Measurements from ENCODE around the gene ZNF467. TPM values are rescaled to one million over a fixed set of nuclear protein-coding genes. Genes with fewer than 3 reads are reported as not detected.

ZNF467 gene
- total RNA-seq, 2 donors from 2014 or later: 3.2 to 11.0 TPM

DNA sequence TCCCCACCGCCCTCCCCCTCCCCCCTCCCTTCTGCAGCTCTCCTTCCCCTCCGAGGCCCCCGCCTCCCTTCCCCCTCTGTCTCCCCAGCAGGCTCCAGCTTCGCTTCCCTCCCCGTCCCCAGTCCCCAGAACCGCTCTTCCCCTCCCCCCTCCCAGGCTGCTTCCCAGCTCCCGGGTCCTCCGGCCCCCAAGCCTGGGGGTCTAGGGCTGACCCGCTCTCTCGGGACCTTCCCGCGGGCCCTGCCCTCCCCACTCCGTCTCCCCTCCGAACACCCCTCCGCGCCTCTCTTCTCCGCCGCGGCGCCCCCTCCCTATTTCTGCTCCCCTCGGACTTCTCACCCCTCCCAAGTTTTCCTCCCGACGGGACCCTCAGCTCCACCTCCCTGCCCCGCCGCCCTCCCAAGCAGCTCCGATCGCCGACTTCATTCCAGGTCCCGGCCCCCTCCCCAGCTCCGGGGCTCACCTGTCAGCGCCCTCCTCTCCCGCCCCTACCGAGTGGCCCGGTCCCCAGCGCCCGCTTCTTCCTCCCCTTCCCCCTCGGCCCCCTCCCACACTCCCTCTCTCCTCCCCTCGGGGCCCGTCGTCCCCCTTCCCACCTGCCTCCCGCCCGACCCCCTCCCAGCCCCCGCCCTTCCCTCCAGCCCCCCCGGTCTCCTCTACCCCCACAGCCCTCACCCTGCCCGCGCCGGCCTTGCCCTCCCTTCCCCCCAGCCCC lies 990 bp downstream of the ZNF467 start:
- DNase-seq (ENCODE audit: low spot score): no peak
- H3K27me3 ChIP-seq: no peaks in the 10 kb centered on the region
- H3K36me3 ChIP-seq: no peaks in the 10 kb centered on the region
- peak overlapping the region; percentile 63 to 77 for H3K27ac ChIP-seq
- peak overlapping the region; percentile 53 to 77 for H3K4me3 ChIP-seq
- H3K9me3 ChIP-seq: no peaks in the 10 kb centered on the region
- TF ChIP-seq, protein P1, sequence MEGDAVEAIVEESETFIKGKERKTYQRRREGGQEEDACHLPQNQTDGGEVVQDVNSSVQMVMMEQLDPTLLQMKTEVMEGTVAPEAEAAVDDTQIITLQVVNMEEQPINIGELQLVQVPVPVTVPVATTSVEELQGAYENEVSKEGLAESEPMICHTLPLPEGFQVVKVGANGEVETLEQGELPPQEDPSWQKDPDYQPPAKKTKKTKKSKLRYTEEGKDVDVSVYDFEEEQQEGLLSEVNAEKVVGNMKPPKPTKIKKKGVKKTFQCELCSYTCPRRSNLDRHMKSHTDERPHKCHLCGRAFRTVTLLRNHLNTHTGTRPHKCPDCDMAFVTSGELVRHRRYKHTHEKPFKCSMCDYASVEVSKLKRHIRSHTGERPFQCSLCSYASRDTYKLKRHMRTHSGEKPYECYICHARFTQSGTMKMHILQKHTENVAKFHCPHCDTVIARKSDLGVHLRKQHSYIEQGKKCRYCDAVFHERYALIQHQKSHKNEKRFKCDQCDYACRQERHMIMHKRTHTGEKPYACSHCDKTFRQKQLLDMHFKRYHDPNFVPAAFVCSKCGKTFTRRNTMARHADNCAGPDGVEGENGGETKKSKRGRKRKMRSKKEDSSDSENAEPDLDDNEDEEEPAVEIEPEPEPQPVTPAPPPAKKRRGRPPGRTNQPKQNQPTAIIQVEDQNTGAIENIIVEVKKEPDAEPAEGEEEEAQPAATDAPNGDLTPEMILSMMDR (IDR thresholded peaks at IDR 0.05): no peak
- peaks cover 0 to 51% of the 10 kb centered on the region in 2 donors for H3K4me1 ChIP-seq

DNA sequence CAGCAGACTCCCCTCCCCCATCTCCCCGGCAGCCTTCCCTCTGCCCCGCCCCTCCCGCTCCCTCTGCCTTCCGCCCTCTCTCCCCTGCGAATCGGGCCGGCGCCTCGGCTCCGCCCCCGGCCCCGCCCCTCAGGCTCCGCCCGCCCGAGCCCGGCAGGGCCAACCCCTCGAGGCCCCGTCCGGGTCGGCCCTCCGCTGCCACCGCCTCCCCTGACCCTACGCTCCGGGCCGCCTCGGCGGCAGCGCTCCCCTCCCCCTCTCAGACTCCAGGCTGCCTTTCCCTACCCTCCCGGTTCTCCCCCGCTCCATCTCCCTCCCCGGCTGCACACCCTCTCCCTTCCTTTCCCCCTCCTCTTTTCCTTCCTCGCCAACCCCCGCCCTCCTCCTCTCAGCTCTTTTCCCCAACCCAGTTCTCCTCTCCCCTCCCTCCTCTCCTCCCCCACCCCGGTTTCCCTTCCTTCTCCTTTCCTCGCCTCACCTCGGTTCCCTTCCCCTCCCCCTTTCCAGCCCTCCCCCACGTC lies 1.6 kb downstream of the ZNF467 start:
- DNase-seq (ENCODE audit: low spot score): peak; percentile 85
- no peaks in the 10 kb centered on the region for H3K36me3 ChIP-seq
- no peaks in the 10 kb centered on the region for H3K27me3 ChIP-seq
- TF ChIP-seq, protein P1 (IDR thresholded peaks at IDR 0.05): no peak
- H3K9me3 ChIP-seq: no peaks in the 10 kb centered on the region
- H3K4me3 ChIP-seq: peak overlapping the region; percentile 53 to 77
- peak overlapping the region; percentile 63 to 77 for H3K27ac ChIP-seq
- peaks cover 0 to 47% of the 10 kb centered on the region in 2 donors for H3K4me1 ChIP-seq

DNA sequence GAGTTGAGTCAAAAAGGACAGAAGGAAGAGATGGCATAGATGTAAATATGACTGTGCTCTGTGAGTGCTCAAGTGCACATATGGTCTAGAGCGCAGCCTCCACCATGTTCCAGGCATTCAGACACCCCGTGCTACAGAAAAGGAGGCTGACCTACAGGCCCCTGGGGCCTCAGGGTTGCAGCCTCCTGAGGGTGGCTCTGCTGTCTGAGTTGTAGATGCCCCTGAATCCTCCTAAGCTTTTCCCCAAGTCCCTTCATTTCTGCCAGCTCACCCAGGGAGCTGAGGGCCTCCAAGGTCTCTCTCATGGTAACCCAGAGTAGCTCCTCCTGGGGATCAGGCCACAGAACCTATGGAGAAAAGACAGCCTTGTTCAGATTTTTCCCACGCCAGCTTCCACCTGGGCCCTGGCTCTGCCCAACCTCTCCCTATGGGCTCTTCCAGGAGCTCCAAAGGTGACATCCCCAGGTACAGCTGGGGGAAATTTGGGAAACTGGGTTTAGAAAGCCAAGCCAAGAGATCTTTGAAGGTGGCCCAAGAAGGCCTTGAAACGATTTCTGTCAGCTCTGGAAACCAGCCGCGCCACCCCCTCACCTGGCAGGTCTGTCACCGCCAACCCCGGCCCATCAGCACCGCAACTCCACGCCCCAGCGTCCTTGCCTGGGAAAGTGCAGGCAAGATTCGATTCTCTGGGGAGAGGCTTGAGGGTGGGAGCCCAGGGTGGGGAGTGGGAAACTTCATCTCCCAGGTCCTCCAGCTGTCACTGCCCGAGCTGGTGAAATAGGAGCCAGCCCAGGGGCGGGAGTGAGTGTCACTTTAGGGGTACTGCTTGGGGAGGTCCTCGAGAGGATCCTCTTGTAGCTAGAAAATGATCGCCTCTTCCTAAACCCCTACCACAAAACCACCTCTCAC lies 2.4 kb downstream of the ZNF467 start:
- Histone ChIP-seq H3K4me3 (peak overlapping the region; percentile 53 to 77), H3K36me3 (no peaks in the 10 kb centered on the region), H3K4me1 (peaks cover 0 to 39% of the 10 kb centered on the region in 2 donors), H3K9me3 (no peaks in the 10 kb centered on the region), H3K27me3 (no peaks in the 10 kb centered on the region), H3K27ac (peak overlapping the region in 1 of 2 donors; percentile 77)
- TF ChIP-seq, protein P1 (IDR thresholded peaks at IDR 0.05): no peak
- no peak for DNase-seq (ENCODE audit: low spot score)

DNA sequence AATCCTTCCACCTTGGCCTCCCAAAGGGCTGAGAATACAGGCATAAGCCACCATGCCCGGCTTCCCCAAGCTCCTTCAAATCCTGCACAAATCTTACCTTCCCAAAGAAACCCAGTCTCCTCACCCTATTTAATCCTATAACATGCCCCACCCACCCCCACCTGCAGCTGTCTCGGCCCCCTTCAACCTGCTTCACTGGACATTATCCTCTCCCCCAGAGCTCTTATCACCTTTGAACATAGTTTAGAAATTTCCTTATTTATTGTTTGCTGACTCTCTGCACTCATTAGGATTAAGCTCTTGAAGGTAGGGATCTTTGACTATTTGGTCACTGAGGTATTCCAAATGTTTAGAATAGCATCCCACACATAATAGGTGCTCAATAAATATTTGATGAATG lies 3.5 kb downstream of the ZNF467 start:
- H3K27ac ChIP-seq: no peak overlapping the region
- H3K4me1 ChIP-seq: peaks cover 0 to 38% of the 10 kb centered on the region in 2 donors
- H3K36me3 ChIP-seq: no peaks in the 10 kb centered on the region
- H3K27me3 ChIP-seq: no peaks in the 10 kb centered on the region
- DNase-seq (ENCODE audit: low spot score): no peak
- no peaks in the 10 kb centered on the region for H3K9me3 ChIP-seq
- TF ChIP-seq, protein P1 (IDR thresholded peaks at IDR 0.05): no peak
- no peak overlapping the region for H3K4me3 ChIP-seq

DNA sequence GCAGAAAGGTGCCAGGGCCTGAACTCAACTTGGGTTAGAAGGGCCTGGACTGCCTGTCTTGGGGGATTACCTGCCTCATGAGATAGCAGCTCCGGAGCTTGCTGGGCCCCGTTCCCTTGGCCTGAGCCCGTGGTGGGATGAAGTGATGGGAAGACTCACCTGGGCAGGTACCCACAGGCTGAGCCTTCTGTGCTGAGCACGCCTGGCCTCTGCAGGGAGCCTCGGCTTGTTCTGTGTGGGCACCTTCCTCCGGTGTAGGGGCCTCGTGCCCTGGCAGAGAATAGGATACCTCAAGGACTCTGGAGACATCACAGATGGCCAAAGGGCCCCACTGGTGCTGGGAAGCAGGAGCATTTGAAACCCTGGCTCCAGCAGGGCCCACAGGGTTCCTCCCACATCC lies 4.5 kb downstream of the ZNF467 start:
- no peak for DNase-seq (ENCODE audit: low spot score)
- TF ChIP-seq, protein P1 (IDR thresholded peaks at IDR 0.05): no peak
- Histone ChIP-seq H3K27me3 (no peaks in the 10 kb centered on the region), H3K9me3 (no peaks in the 10 kb centered on the region), H3K27ac (no peak overlapping the region), H3K4me1 (peaks cover 0 to 29% of the 10 kb centered on the region in 2 donors), H3K36me3 (no peaks in the 10 kb centered on the region), H3K4me3 (no peak overlapping the region)

All from right atrium auricular region (tissue), 2 donors.